HG03520 (cell line): ENCODE results near the gene SYN1.

Experiments used
- ATAC-seq: cut with Tn5 transposase; IDR thresholded peaks from one replicate; pipeline ENCODE4 v1.9.1; 2021; ENCODE audit warnings: mild to moderate bottlenecking, moderate library complexity; ENCODE audit not compliant: unreplicated experiment

The SYN1 gene

GRCh38 chrX:47634871-47635575 lies 15.4 kb upstream of the SYN1 start:
- ATAC-seq = no peak

DNA sequence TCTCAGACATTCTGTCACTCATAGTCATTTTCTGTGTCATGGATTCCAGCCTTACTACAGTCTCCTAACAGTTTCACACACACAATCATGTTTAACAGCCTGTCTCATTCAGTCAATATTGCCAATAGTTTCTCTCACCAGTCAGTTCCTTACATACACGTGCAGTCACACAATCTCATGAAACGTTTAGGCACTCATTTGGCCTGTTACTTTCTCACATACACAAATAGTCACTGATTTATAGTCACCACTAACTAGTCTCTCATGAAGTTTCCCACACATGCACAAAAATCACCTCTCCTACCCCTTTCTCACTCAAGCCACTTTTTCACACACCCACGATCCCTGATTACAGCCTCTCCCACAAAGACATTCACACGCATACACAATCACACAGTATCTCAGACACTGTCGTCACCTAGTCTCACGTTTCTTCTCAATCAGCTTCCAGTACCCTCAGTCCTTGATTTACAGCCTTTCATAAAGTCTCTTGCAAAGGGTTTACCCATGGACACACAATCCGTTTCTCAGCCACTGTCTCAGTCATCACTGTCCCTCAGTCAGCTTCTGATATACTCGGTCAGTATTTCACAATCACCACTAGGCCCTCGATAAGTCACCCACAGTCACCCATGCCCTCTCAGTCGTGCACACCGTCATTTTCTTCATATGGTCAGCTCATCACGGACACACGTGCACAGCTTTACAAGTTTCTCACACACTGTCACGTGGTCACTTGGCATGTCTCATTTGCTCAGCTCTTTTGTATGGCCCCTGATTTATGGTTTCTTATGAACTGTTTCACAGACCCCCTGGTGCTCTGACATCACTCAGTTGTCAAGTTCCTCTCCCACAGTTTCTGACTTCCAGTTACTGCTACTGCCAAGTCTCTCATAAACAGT lies 14.3 kb upstream of the SYN1 start:
- ATAC-seq = no peak

GRCh38 chrX:47632666-47633065 lies 13.0 kb upstream of the SYN1 start:
- no peak for ATAC-seq

GRCh38 chrX:47631676-47632075 lies 12.0 kb upstream of the SYN1 start:
- ATAC-seq = no peak

DNA sequence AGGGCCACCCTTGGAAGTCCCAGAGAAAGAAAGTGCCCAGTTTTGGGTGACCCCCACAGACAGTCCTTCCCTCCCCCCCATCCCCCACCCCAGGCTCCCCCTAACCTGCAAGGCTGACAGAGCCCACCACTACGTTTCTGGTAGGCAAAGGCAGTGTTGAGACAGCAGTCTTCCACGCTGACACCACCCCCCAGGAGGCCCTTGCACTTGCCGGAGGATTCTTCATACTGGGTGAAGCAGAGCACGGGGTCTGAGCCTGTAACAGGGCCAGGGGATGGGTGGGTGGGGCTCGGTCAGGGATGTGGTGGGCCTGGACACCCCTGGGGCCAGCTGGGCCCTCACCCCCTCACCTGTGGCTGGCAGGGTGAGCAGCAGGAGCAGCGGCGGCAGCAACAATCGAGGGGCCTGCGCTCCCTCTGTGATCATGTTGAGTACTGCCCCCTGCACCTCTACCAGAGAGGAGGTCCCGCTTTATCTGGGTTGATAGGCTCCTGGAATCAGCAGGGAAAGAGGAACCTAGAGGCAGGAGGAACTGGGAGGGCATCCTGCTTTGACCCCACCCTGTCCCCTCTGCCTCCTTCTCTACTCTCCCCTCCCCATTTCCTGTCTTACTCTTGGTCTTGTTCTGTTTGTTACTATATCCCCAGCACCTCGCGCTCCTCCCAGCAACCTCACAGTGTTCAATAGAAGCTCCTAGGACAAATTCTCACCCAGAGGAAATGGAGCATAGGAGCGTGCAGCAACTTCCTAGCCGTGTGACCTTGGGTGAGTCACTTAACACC lies 10.0 kb upstream of the SYN1 start, which contains the start of gene CFP:
Gene CFP (minus strand): TSS at position 512 of the 782 bp plus-strand sequence. CDS start 86 bp downstream, at position 426.
- no peak for ATAC-seq

- no peak for ATAC-seq
These were observed 9.3 kb upstream of the SYN1 start for GRCh38 chrX:47628982-47629381.

DNA sequence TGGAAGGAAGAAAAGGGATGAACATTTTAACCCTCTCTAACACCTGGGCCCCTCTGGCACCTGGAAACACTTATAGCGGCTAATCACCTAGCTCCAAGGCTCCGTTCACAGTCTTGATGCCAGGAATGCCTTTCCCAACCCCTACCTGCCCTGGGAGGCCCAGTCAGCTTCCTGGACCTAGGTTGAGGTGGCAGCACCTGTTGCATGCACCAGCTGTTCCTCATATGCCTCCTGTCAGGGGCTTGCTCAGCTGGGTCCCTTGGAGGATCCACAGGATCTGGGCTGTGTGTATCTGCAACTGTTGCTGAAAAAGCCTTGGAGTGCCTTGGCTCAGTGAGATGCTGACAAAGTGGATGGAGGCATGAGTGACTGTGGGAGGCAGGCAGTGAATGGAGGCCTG lies 5.7 kb upstream of the SYN1 start:
- no peak for ATAC-seq

- ATAC-seq = no peak
These were observed 3.9 kb upstream of the SYN1 start for GRCh38 chrX:47623540-47624027.

DNA sequence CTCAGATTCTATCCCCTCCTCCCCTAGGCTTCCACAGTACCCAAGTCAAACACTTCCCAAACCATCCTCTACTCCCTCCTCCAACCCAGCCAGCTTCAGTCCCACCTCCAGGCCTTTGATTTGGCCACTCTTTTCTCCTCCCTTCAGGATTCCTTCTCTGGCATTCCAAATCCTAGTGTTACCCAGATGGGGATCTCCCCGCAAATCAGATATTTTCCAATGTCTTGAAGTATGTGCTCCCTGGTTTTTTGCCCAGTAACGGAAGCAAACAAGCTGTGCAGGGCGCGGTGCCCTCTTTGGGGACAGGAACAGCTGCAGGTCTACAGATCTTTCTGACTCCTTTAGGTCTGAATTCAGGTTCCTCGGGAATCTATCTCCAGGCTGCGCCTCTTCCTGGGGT lies 2.2 kb upstream of the SYN1 start:
- ATAC-seq = no peak

DNA sequence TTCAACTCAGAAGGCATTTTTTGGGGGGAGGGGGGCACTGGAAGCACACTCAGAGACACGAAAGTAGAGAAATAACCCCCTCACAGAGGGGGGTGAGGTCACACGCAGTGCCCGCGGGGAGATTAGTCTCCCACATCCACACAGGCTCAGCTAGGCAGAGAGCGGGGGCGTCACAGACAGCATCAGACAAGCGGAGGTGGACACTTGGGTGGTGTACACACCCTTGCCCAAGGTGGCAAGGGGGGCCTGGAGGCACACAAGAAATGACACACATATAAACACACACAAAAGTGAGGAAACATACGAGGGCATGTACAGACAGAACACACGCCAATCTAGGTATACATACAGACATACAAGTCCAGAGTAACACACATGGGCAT lies 637 bp upstream of the SYN1 start:
- ATAC-seq = no peak

GRCh38 chrX:47618923-47619485 lies 653 bp downstream of the SYN1 start:
- ATAC-seq = no peak

GRCh38 chrX:47614618-47615017 lies 5.0 kb downstream of the SYN1 start:
- no peak for ATAC-seq

DNA sequence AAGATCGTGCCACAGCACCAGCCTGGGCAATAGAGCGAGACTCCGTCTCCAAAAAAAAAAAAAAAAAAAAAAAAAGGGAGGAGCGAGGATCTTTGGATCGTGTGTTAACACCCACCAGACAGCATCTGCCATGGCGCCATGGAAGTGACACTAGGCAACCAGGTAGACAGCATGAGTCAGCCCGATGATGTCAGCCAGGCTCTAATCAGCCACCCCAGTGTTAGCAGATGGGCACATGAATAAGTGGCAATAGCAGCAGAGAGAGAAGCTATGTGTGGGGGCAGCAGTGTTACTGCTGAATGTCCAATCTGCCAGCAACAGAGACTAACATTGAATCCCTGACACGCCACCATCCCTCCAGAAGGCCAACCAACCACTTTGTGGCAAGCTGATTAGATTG lies 6.6 kb downstream of the SYN1 start:
- no peak for ATAC-seq

DNA sequence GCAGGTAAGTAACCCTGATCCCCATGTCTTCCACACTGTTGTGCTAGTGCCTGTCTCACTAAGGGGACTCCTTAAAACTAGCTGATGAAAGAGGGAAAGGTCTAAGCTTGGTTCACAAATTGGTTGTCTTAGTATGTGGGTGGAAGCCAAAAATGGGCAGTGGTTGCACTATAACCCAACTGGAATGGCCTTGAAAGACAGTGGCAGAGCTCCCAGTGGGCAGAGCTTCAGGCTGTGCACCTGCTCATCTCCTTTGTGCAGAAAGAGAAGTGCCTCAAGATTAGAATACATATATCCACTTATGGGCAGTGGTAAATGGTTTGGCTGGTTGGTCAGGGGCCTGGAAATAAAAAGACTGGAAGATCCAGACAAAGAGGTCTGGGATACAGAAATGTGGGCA lies 7.2 kb downstream of the SYN1 start:
- no peak for ATAC-seq

GRCh38 chrX:47611926-47612325 lies 7.7 kb downstream of the SYN1 start:
- no peak for ATAC-seq

DNA sequence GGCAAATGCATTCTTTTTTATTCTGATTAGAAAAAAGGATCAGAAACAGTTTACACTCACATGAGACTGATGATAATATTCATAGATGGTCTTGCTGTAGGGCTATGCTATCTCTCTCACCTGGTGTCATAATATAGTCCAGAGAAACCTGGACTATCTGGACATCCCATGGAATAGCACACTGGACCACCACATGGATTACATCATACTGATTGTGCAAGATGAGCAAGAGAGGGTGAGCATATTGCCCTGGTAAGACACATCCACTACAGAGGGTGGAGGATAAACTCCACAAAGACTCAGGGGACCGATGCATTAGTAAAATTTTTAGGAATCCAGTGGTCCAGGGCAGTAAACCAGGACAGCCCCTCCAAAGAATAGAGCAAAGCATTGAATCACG lies 8.2 kb downstream of the SYN1 start:
- no peak for ATAC-seq

GRCh38 chrX:47610511-47610910 lies 9.1 kb downstream of the SYN1 start:
- no peak for ATAC-seq

GRCh38 chrX:47608130-47608810 lies 11.4 kb downstream of the SYN1 start:
- ATAC-seq = no peak

GRCh38 chrX:47607091-47607490 lies 12.6 kb downstream of the SYN1 start:
- ATAC-seq = no peak

- no peak for ATAC-seq
These were observed 14.6 kb downstream of the SYN1 start for GRCh38 chrX:47605024-47605423.
